Right renal pelvis (tissue), 4 donors: ENCODE measurements around the gene EGLN2. TPM values are rescaled to one million over a fixed set of nuclear protein-coding genes. Genes with fewer than 3 reads are reported as not detected.
"Not testable (repeated sequence)": the region's sequence is repeated elsewhere in the genome, so short reads cannot be mapped to it uniquely, and the experiment has no call there.

Experiments
- DNase-seq, 4 donors: peaks; one replicate each; pipeline ENCODE4 v3.0.0-alpha.2; 2013; ENCODE audit warnings: low read depth in 4 of 4, low spot score in 3 of 4, missing footprints in 1 of 4
- polyA plus RNA-seq, 4 donors: library from polyadenylated mRNA; unstranded; fragments of 120-200 nt; gene quantifications; one replicate each; pipeline ENCODE4 v1.2.1, GENCODE V29; 2013; ENCODE audit not compliant: insufficient read length in 4 of 4

The EGLN2 gene
- polyA plus RNA-seq, 4 donors: 69.7 to 81.2 (median 73.7) TPM

- no peak for DNase-seq
Measured at GRCh38 chr19:40813182-40813581, 14.2 kb downstream of the EGLN2 start.

GRCh38 chr19:40815223-40815622, 16.2 kb downstream of the EGLN2 start:
- no peak for DNase-seq

GRCh38 chr19:40818480-40819399, 19.7 kb downstream of the EGLN2 start:
- DNase-seq: not testable (repeated sequence)

GRCh38 chr19:40819479-40820234, 20.7 kb downstream of the EGLN2 start:
- not testable (repeated sequence) for DNase-seq

- DNase-seq: no peak
Measured at GRCh38 chr19:40822161-40822560, 23.2 kb downstream of the EGLN2 start.

GRCh38 chr19:40822704-40823553, 23.9 kb downstream of the EGLN2 start:
- DNase-seq: not testable (repeated sequence)

GRCh38 chr19:40824916-40825315, 25.9 kb downstream of the EGLN2 start:
- not testable (repeated sequence) for DNase-seq

GRCh38 chr19:40825460-40826095, 26.6 kb downstream of the EGLN2 start:
- not testable (repeated sequence) for DNase-seq

GRCh38 chr19:40826312-40826698, 27.3 kb downstream of the EGLN2 start:
- not testable (repeated sequence) for DNase-seq

- not testable (repeated sequence) for DNase-seq
Measured at GRCh38 chr19:40826699-40827385, 27.9 kb downstream of the EGLN2 start.

GRCh38 chr19:40827386-40828247, 28.6 kb downstream of the EGLN2 start:
- no peak for DNase-seq

- no peak for DNase-seq
Measured at GRCh38 chr19:40829205-40829604, 30.2 kb downstream of the EGLN2 start.

GRCh38 chr19:40830741-40831140, 31.8 kb downstream of the EGLN2 start:
- not testable (repeated sequence) for DNase-seq

GRCh38 chr19:40831502-40832430, 32.8 kb downstream of the EGLN2 start:
- DNase-seq: no peak

- DNase-seq: not testable (repeated sequence)
Measured at GRCh38 chr19:40832431-40832790, 33.4 kb downstream of the EGLN2 start.

- not testable (repeated sequence) for DNase-seq
Measured at GRCh38 chr19:40833728-40834533, 34.9 kb downstream of the EGLN2 start.
